Measurements from ENCODE around the gene GADL1.

GADL1 gene

GRCh38 chr3:30790150-30790549, 104.3 kb downstream of the GADL1 start:
- Histone ChIP-seq H3K27me3 (ENCODE audit: control insufficient read depth, low read length) (peaks cover 17% of the 10 kb centered on the region), H3F3A (ENCODE audit: control insufficient read depth, insufficient read depth) (no peaks in the 10 kb centered on the region), H3K9me2 (replicated peaks; ENCODE audit: control insufficient read depth, low read length) (no peaks in the 10 kb centered on the region), H3K4me3 (ENCODE audit: low read length) (no peak overlapping the region), H3K4me1 (ENCODE audit: control insufficient read depth, low read length) (no peaks in the 10 kb centered on the region), H3K4me2 (ENCODE audit: low read length) (no peak overlapping the region), H3K9me3 (ENCODE audit: control insufficient read depth, insufficient read depth, low read length) (no peaks in the 10 kb centered on the region), H3K36me3 (ENCODE audit: control insufficient read depth, low read length) (no peaks in the 10 kb centered on the region), H4K20me1 (ENCODE audit: control insufficient read depth, insufficient read depth, low read depth, low read length) (no peaks in the 10 kb centered on the region), H3K79me2 (ENCODE audit: control insufficient read depth, low read length) (no peaks in the 10 kb centered on the region), H3K27ac (ENCODE audit: low read depth, low read length) (no peak overlapping the region)
- TF ChIP-seq CTCF (IDR thresholded peaks at IDR 0.05; ENCODE audit: low read depth, low read length, poor library complexity, severe bottlenecking), result no peak
- no peak for TF ChIP-seq EZH2phosphoT487 (IDR thresholded peaks at IDR 0.05; ENCODE audit: borderline replicate concordance, low read length)

- Histone ChIP-seq H3F3A (ENCODE audit: control insufficient read depth, insufficient read depth) (no peaks in the 10 kb centered on the region), H3K27me3 (ENCODE audit: control insufficient read depth, low read length) (peaks cover 14% of the 10 kb centered on the region), H3K79me2 (ENCODE audit: control insufficient read depth, low read length) (no peaks in the 10 kb centered on the region), H3K4me1 (ENCODE audit: control insufficient read depth, low read length) (no peaks in the 10 kb centered on the region), H3K4me2 (ENCODE audit: low read length) (no peak overlapping the region), H3K9me3 (ENCODE audit: control insufficient read depth, insufficient read depth, low read length) (no peaks in the 10 kb centered on the region), H3K9me2 (replicated peaks; ENCODE audit: control insufficient read depth, low read length) (no peaks in the 10 kb centered on the region), H3K36me3 (ENCODE audit: control insufficient read depth, low read length) (no peaks in the 10 kb centered on the region), H4K20me1 (ENCODE audit: control insufficient read depth, insufficient read depth, low read depth, low read length) (no peaks in the 10 kb centered on the region), H3K4me3 (ENCODE audit: low read length) (no peak overlapping the region), H3K27ac (ENCODE audit: low read depth, low read length) (no peak overlapping the region)
- TF ChIP-seq EZH2phosphoT487 (IDR thresholded peaks at IDR 0.05; ENCODE audit: borderline replicate concordance, low read length), result no peak
- TF ChIP-seq CTCF (IDR thresholded peaks at IDR 0.05; ENCODE audit: low read depth, low read length, poor library complexity, severe bottlenecking), result no peak
Measured at GRCh38 chr3:30786365-30786764, 108.1 kb downstream of the GADL1 start.

GRCh38 chr3:30779686-30780287, 114.7 kb downstream of the GADL1 start:
- Histone ChIP-seq H3K27me3 (ENCODE audit: control insufficient read depth, low read length) (no peaks in the 10 kb centered on the region), H3K36me3 (ENCODE audit: control insufficient read depth, low read length) (no peaks in the 10 kb centered on the region), H3K79me2 (ENCODE audit: control insufficient read depth, low read length) (no peaks in the 10 kb centered on the region), H4K20me1 (ENCODE audit: control insufficient read depth, insufficient read depth, low read depth, low read length) (no peaks in the 10 kb centered on the region), H3F3A (ENCODE audit: control insufficient read depth, insufficient read depth) (no peaks in the 10 kb centered on the region), H3K9me3 (ENCODE audit: control insufficient read depth, insufficient read depth, low read length) (no peaks in the 10 kb centered on the region), H3K9me2 (replicated peaks; ENCODE audit: control insufficient read depth, low read length) (no peaks in the 10 kb centered on the region), H3K4me1 (ENCODE audit: control insufficient read depth, low read length) (no peaks in the 10 kb centered on the region), H3K4me3 (ENCODE audit: low read length) (no peak overlapping the region), H3K27ac (ENCODE audit: low read depth, low read length) (no peak overlapping the region), H3K4me2 (ENCODE audit: low read length) (no peak overlapping the region)
- TF ChIP-seq EZH2phosphoT487 (IDR thresholded peaks at IDR 0.05; ENCODE audit: borderline replicate concordance, low read length) (no peak), CTCF (IDR thresholded peaks at IDR 0.05; ENCODE audit: low read depth, low read length, poor library complexity, severe bottlenecking) (peak; percentile 49)

All from DOHH2 (cell line).